Measurements from ENCODE around the gene USB1. TPM values are rescaled to one million over a fixed set of nuclear protein-coding genes. Genes with fewer than 3 reads are reported as not detected.

USB1 gene
- total and polyA plus RNA-seq, 4 donors = 14.7 to 72.7 (median 38.7) TPM

GRCh38 chr16:57982385-57982784 lies 18.8 kb upstream of the USB1 start:
- H3K4me3 ChIP-seq = no peak overlapping the region
- H3K27me3 ChIP-seq (ENCODE audit: control insufficient read depth in 3 of 3, insufficient read depth in 3 of 3, low read length in 2 of 3) = peaks cover 0 to 17% (median 5%) of the 10 kb centered on the region in 3 donors
- peaks cover 0 to 10% (median 0%) of the 10 kb centered on the region in 5 donors for H3K4me1 ChIP-seq (ENCODE audit: control insufficient read depth in 5 of 5, insufficient read depth in 5 of 5, low read length in 5 of 5)
- no peaks in the 10 kb centered on the region for H3K9me3 ChIP-seq (ENCODE audit: control insufficient read depth in 4 of 4, insufficient read depth in 3 of 4, low read length in 3 of 4)
- no peak overlapping the region for H3K9ac ChIP-seq (ENCODE audit: insufficient read depth in 1 of 2, low read length in 2 of 2)
- TF ChIP-seq CTCF (IDR thresholded peaks at IDR 0.05; ENCODE audit: control extremely low read depth, extremely low read depth) = no peak
- no peak for ATAC-seq (ENCODE audit: insufficient read depth, low FRiP score)
- WGBS, 2 donors = 86 to 87% methylated on average over 5 of the region's 5 CpGs
- H3K27ac ChIP-seq (ENCODE audit: low read depth in 1 of 2, low read length in 1 of 2) = no peak overlapping the region
- DNase-seq = no peak
- no peaks in the 10 kb centered on the region for H3K36me3 ChIP-seq (ENCODE audit: control insufficient read depth in 4 of 4, insufficient read depth in 4 of 4, low read length in 4 of 4)

GRCh38 chr16:57984443-57985203 lies 16.6 kb upstream of the USB1 start:
- no peaks in the 10 kb centered on the region for H3K36me3 ChIP-seq (ENCODE audit: control insufficient read depth in 4 of 4, insufficient read depth in 4 of 4, low read length in 4 of 4)
- H3K27ac ChIP-seq (ENCODE audit: low read depth in 1 of 2, low read length in 1 of 2) = peak overlapping the region in 1 of 2 donors; percentile 55
- peaks cover 0 to 17% (median 5%) of the 10 kb centered on the region in 3 donors for H3K27me3 ChIP-seq (ENCODE audit: control insufficient read depth in 3 of 3, insufficient read depth in 3 of 3, low read length in 2 of 3)
- H3K4me3 ChIP-seq = peak overlapping the region; percentile 44
- no peak overlapping the region for H3K9ac ChIP-seq (ENCODE audit: insufficient read depth in 1 of 2, low read length in 2 of 2)
- ATAC-seq (ENCODE audit: insufficient read depth, low FRiP score) (peak; percentile 92), DNase-seq (peak; percentile 83 to 92 (median 92))
- peaks cover 0 to 10% (median 0%) of the 10 kb centered on the region in 5 donors for H3K4me1 ChIP-seq (ENCODE audit: control insufficient read depth in 5 of 5, insufficient read depth in 5 of 5, low read length in 5 of 5)
- 10% methylated on average over 63 to 64 of the region's 64 CpGs for WGBS, 2 donors
- no peaks in the 10 kb centered on the region for H3K9me3 ChIP-seq (ENCODE audit: control insufficient read depth in 4 of 4, insufficient read depth in 3 of 4, low read length in 3 of 4)
- TF ChIP-seq CTCF (IDR thresholded peaks at IDR 0.05; ENCODE audit: control extremely low read depth, extremely low read depth) = no peak

- peak; percentile 5 for ATAC-seq (ENCODE audit: insufficient read depth, low FRiP score)
- H3K9me3 ChIP-seq (ENCODE audit: control insufficient read depth in 4 of 4, insufficient read depth in 3 of 4, low read length in 3 of 4) = no peaks in the 10 kb centered on the region
- peaks cover 0 to 17% (median 5%) of the 10 kb centered on the region in 3 donors for H3K27me3 ChIP-seq (ENCODE audit: control insufficient read depth in 3 of 3, insufficient read depth in 3 of 3, low read length in 2 of 3)
- H3K27ac ChIP-seq (ENCODE audit: low read depth in 1 of 2, low read length in 1 of 2) = peak overlapping the region in 1 of 2 donors; percentile 37
- H3K4me1 ChIP-seq (ENCODE audit: control insufficient read depth in 5 of 5, insufficient read depth in 5 of 5, low read length in 5 of 5) = peaks cover 0 to 10% (median 0%) of the 10 kb centered on the region in 5 donors
- no peaks in the 10 kb centered on the region for H3K36me3 ChIP-seq (ENCODE audit: control insufficient read depth in 4 of 4, insufficient read depth in 4 of 4, low read length in 4 of 4)
- peak overlapping the region; percentile 44 for H3K4me3 ChIP-seq
- DNase-seq = peak; percentile 20 to 44 (median 42)
- 21 to 23% methylated on average over 61 to 62 of the region's 62 CpGs for WGBS, 2 donors
- no peak overlapping the region for H3K9ac ChIP-seq (ENCODE audit: insufficient read depth in 1 of 2, low read length in 2 of 2)
- TF ChIP-seq CTCF (IDR thresholded peaks at IDR 0.05; ENCODE audit: control extremely low read depth, extremely low read depth) = no peak
Measured at GRCh38 chr16:57985204-57986181, 15.7 kb upstream of the USB1 start.
